22Rv1 (cell line): Measurements from ENCODE around the gene HSPA4L.

ENCODE experiments used
- H3K27ac ChIP-seq: fragments of 450-650 bp; 2 replicates; pipeline ENCODE4 v1.5.1; 2017
- ZFX ChIP-seq: fragments of 450-650 bp; IDR thresholded peaks from 2 replicates; pipeline ENCODE4 v1.6.1; 2017; ENCODE audit warnings: antibody characterized with exemption, borderline replicate concordance
- TF ChIP-seq, protein P1 (sequence below): fragments of 450-650 bp; IDR thresholded peaks from 2 replicates; pipeline ENCODE4 v1.5.1; 2017; ENCODE audit warnings: mild to moderate bottlenecking

The HSPA4L gene

DNA sequence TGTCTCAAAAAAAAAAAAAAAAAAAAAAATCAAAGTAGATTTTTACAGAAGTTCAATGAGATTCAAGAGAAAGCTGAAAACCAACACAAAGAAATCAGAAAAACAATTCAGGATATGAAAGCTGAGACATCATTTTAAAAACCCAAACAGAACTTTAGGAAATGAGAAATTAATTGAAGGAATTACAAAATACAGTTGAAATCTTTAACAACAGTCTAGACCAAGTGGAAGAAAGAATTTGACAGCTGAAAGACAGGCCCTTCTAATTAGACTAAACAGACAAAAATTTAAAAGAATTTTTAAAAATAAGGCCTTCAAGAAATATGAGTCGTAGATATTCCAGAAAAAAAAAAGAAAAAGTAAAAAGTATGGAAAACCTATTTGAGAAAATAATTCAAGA is 64.6 kb downstream of the HSPA4L start:
- TF ChIP-seq, protein P1, sequence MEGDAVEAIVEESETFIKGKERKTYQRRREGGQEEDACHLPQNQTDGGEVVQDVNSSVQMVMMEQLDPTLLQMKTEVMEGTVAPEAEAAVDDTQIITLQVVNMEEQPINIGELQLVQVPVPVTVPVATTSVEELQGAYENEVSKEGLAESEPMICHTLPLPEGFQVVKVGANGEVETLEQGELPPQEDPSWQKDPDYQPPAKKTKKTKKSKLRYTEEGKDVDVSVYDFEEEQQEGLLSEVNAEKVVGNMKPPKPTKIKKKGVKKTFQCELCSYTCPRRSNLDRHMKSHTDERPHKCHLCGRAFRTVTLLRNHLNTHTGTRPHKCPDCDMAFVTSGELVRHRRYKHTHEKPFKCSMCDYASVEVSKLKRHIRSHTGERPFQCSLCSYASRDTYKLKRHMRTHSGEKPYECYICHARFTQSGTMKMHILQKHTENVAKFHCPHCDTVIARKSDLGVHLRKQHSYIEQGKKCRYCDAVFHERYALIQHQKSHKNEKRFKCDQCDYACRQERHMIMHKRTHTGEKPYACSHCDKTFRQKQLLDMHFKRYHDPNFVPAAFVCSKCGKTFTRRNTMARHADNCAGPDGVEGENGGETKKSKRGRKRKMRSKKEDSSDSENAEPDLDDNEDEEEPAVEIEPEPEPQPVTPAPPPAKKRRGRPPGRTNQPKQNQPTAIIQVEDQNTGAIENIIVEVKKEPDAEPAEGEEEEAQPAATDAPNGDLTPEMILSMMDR, result no peak
- TF ChIP-seq ZFX, result no peak
- H3K27ac ChIP-seq, result no peak overlapping the region

DNA sequence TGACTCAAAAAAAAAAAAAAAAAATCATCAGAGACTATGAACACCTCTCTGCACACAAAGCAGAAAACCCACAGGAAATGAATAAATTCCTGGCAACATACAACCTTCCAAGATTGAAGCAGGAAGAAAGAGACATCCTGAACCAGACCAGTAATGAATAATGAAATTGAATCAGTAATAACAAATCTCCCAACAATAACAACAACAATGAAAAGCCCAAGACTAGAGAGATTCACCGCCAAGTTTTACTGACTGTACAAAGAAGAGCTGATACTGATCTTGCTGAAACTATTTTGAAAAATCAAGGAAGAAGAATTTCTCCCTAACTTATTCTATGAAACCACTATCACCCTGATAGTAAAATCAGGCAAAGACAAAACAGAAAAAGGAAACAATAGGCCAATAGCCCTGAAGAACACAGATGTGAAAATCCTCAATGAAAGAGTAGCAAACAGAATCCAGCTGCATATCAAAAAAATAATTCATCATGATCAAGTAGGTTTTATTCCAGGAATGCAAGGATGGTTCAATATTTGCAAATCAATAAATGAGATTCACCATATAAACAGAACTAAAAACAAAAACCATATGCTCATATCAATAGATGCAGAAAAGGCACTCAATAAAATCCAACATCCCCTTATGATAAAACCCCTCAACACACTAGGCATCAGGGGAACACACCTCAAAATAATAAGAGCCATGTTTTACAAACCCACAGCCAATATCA is 67.5 kb downstream of the HSPA4L start:
- TF ChIP-seq, protein P1, result no peak
- no peak for TF ChIP-seq ZFX
- H3K27ac ChIP-seq, result no peak overlapping the region

DNA sequence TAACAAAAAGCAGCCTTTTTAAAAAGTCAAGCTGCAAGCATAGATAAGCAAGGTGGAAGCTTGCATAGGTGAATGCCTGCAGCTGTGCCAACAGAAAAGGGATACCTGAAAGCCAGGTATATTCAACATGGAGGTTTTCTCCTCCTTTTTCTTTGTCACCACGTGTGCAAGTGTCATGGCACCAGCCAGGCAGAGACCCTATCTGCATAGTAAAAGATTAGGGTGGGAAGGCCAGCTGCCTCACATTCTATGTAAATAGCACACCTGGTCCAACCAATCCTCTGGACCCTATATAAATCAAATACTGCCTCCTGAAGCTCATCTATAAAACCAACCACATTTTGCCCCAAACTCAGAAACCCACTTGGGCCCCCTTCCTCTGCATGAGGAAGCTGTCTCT is 70.5 kb downstream of the HSPA4L start:
- TF ChIP-seq ZFX, result no peak
- TF ChIP-seq, protein P1, result no peak
- no peak overlapping the region for H3K27ac ChIP-seq

DNA sequence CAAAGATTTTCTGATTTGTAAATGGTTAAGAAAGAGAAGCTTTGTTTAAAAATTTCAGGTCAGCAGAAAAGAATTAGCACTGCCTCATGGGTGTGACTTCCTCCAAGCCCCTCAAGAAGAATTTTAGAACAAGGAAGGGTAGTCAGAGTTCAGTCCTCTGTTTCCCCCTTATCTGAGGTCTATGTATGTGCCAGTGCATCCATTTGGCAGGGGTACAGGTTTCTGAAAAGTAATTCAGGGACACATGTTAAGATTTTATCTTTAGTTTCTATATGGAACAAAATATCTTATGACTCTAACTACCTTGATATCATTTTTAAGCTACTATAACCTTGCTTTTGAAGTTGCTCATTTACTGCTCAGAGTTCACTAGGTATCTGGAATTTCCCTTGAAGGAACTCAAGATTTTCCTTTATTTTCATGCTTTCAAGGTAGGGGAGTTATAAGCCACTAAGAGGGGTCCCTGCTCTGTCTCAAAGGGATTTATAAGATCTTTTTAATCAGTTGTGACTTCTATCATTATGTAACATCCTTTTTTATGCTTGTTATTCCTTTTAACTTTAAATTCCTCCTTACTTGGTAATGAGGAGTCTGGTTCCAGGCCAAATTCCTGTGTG is 74.2 kb downstream of the HSPA4L start:
- no peak for TF ChIP-seq ZFX
- TF ChIP-seq, protein P1, result no peak
- H3K27ac ChIP-seq, result no peak overlapping the region

DNA sequence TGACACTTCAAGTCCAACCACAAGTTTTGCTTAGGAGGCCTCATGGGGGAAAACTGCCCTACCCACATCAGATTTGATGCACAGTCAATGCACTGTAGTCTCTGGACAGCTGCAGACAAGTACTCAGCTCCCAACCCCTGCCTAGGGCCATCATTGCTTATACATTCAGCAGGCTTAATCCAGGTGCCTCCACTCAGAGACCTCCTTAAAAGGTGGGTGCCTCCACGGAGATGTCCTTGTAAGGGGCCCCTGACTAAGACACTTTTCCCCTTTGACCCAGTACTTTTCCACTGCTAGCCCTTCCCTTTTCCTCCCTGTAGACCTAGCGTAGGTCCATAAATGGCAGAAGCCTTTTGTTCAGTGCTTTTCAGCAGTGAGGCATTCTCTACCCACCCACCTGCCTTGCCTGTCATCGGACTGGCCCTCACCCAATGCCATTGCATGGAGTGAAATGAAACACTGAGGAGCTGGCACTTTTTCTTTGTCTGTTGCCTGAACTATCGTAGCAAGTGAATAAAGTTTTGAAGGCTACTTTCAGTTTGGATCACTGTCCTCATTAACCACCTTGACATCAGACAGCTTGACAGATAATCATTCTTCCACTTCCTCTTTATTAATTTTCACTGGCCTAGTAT is 74.8 kb downstream of the HSPA4L start:
- TF ChIP-seq, protein P1, result no peak
- H3K27ac ChIP-seq, result no peak overlapping the region

DNA sequence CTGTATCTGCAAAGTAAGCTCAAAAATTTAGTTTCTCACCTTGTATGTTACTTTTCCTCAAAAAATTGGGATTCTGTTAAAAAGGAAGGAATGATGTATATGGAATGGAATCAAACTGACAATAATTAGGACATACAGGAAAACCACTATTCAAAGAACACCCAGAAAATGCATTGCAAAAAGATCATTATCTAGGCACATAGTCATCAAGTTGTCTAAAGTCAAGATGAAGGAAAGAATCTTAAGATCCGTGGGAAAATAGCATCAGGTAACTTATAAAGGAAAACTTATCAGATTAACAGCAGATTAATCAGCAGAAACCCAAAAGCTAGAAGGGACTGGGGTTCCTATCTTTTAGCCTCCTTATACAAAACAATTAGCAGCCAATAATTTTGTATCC is 75.5 kb downstream of the HSPA4L start:
- no peak overlapping the region for H3K27ac ChIP-seq
- TF ChIP-seq, protein P1, result no peak
- TF ChIP-seq ZFX, result no peak

DNA sequence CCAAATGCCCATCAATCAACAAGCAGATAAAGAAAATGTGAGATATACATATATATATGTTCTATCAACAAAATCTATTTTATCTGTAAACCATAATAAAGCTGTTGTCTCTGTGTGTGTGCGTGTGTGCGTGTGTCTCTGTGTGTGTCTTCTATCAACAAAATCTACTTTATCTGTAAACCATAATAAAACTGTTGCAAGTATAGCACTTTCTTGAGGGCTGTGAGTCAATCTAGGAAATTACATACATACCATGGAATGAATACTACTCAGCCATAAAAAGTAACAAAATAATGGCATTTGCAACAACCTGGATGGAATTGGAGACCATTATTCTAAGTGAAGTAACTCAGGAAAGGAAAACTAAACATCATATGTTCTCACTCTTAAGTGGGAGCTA is 86.1 kb downstream of the HSPA4L start:
- no peak for TF ChIP-seq ZFX
- TF ChIP-seq, protein P1, result no peak

More for the DNA sequence above, 86.1 kb downstream of the HSPA4L start:
- H3K27ac ChIP-seq, result no peak overlapping the region
